ENCODE data around the gene TRIML1. TPM values are rescaled to one million over a fixed set of nuclear protein-coding genes. Genes with fewer than 3 reads are reported as not detected.

The TRIML1 gene
- total RNA-seq, 4 donors from 2014 or later = not detected

DNA sequence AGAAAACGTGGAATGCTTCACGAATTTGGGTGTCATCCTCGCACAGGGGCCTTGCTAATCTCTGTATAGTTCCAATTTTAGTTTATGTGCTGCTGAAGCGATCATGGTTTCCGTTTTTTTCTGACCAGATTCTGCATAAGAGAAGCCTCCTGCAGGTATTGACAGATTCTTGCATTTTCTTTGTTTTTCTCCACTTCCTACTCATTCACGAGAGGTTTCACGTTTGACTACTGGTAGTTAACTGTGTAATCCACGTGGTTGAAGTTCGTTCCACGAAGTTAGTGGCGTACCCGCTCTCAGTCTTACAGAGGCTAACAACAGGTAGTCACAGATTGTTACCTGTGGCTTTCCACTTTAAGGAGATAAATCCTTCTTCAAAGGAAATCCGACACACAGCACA is 17.7 kb upstream of the TRIML1 start:
- no peak overlapping the region for H3K27ac ChIP-seq
- WGBS, 2 donors = 62 to 63% methylated on average over 13 of the region's 13 CpGs
- intact Hi-C loops (cut with DNase I) = no loop called here

DNA sequence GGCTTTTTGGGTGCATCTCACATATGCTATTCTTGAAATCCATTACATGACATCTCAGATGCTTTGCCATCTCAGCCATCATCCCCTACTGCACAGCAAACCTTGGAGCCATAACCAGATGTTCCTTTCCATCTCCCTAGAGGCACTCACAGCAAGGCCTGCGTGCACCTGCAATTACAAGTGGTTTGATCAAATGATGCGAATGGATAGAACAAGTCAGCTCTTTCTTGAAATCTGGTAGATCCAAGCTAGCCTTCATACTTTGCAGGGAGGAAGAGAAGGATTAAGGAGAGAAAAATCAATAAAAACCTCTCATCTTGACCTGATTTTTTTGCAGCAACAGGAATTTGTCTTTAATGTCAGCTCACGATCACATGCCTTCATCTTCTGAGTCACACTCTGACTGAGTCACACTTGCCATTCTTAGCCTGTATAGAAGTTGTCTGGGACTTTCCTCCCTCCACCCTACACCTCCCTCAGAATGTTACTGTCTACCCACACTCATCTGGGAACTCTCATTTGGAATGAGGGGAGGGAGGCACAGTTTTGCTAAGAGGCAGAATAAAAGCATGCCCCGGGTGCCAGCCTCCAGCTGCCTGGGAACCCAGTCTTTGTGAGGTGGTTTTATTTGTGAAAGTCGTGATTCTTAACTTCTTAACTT is 11.9 kb upstream of the TRIML1 start:
- no peak for DNase-seq
- no peaks in the 10 kb centered on the region for H3K36me3 ChIP-seq
- H3K4me3 ChIP-seq = no peak overlapping the region
- H3K27me3 ChIP-seq = no peaks in the 10 kb centered on the region
- no peaks in the 10 kb centered on the region for H3K9me3 ChIP-seq
- WGBS, 2 donors = 39 to 51% methylated on average over 5 of the region's 5 CpGs
- no peak overlapping the region for H3K27ac ChIP-seq
- intact Hi-C loops (cut with DNase I) = no loop called here
- H3K4me1 ChIP-seq = peaks cover 0 to 5% (median 0%) of the 10 kb centered on the region in 3 donors
- TF ChIP-seq, protein P1, sequence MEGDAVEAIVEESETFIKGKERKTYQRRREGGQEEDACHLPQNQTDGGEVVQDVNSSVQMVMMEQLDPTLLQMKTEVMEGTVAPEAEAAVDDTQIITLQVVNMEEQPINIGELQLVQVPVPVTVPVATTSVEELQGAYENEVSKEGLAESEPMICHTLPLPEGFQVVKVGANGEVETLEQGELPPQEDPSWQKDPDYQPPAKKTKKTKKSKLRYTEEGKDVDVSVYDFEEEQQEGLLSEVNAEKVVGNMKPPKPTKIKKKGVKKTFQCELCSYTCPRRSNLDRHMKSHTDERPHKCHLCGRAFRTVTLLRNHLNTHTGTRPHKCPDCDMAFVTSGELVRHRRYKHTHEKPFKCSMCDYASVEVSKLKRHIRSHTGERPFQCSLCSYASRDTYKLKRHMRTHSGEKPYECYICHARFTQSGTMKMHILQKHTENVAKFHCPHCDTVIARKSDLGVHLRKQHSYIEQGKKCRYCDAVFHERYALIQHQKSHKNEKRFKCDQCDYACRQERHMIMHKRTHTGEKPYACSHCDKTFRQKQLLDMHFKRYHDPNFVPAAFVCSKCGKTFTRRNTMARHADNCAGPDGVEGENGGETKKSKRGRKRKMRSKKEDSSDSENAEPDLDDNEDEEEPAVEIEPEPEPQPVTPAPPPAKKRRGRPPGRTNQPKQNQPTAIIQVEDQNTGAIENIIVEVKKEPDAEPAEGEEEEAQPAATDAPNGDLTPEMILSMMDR (IDR thresholded peaks at IDR 0.05) = no peak
- no peak for TF ChIP-seq POLR2A (IDR thresholded peaks at IDR 0.05)

More for the DNA sequence above, 17.7 kb upstream of the TRIML1 start:
- H3K9me3 ChIP-seq = no peaks in the 10 kb centered on the region
- no peaks in the 10 kb centered on the region for H3K36me3 ChIP-seq
- TF ChIP-seq, protein P1 (IDR thresholded peaks at IDR 0.05) = no peak
- no peak for TF ChIP-seq POLR2A (IDR thresholded peaks at IDR 0.05)
- no peaks in the 10 kb centered on the region for H3K27me3 ChIP-seq
- no peaks in the 10 kb centered on the region for H3K4me1 ChIP-seq
- DNase-seq = no peak
- H3K4me3 ChIP-seq = no peak overlapping the region

DNA sequence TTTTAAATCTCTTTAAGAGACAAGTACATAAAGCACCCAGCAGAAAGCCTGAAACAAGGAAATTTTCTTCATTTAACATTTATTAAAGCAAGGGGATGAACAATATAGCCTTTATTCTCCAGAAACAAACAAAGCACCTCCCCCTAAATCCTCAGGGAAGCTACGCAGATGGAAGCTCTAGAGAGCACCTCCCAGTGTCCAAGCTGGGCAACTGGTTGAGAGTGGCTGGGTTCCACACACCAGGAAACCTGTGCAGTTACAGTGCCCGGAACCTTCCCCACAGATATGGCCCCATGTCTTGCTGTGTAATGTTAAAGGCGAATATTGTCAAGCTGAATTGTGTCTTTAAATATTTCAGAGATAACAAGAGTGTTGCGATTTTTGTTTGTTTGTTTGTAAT is 8.9 kb upstream of the TRIML1 start:
- no peak for TF ChIP-seq POLR2A (IDR thresholded peaks at IDR 0.05)
- TF ChIP-seq, protein P1 (IDR thresholded peaks at IDR 0.05) = no peak
- Histone ChIP-seq H3K27me3 (no peaks in the 10 kb centered on the region), H3K4me1 (peaks cover 0 to 5% (median 0%) of the 10 kb centered on the region in 3 donors), H3K27ac (no peak overlapping the region), H3K4me3 (no peak overlapping the region), H3K9me3 (no peaks in the 10 kb centered on the region), H3K36me3 (no peaks in the 10 kb centered on the region)
- no peak for DNase-seq
- 85 to 86% methylated on average over 4 of the region's 4 CpGs for WGBS, 2 donors
- intact Hi-C loops (cut with DNase I) = no loop called here

DNA sequence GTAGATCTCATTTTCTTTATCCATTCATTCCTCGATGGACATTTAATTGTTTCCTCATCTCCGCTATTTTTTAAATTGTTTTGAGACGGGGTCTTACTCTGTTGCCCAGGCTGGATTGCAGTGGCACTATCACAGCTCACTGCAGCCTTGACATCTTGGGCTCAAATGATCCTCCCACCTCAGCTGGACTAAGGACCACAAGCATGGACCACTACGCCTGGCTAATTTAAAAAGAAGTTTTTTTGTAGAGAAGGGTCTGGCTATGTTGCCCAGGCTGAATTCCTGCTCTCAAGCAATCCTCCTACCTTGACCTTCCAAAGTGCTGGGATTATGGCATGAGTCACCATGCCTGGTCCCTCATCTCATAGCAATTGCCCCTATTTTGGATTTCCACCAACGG is 7.0 kb upstream of the TRIML1 start:
- TF ChIP-seq POLR2A (IDR thresholded peaks at IDR 0.05) = no peak
- TF ChIP-seq, protein P1 (IDR thresholded peaks at IDR 0.05) = no peak
- H3K4me3 ChIP-seq = no peak overlapping the region
- no peak for DNase-seq
- no peaks in the 10 kb centered on the region for H3K9me3 ChIP-seq
- H3K36me3 ChIP-seq = no peaks in the 10 kb centered on the region
- peaks cover 0 to 5% (median 0%) of the 10 kb centered on the region in 3 donors for H3K4me1 ChIP-seq
- intact Hi-C loops (cut with DNase I) = no loop called here
- 85 to 89% methylated on average over 5 of the region's 5 CpGs for WGBS, 2 donors
- H3K27me3 ChIP-seq = no peaks in the 10 kb centered on the region
- no peak overlapping the region for H3K27ac ChIP-seq

DNA sequence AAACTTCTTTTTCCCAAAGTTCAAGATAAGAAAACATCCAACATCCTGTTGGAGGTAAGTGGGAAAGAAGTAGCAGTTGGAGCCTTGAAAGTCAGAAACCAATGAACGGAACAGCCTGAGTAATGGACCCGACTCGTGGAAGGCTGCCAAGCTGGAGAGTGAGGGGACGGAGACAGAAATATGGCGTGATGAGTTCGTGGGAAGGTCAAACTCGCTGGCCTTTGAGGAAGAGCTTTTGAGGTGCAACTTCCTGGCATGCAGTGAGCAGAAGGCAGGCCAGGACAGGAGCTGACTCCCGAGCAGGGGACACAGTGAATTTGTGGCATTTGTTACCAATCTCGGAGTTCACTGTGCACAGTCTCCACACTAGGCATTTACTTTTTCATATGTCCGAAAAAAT is 1.0 kb upstream of the TRIML1 start:
- 61 to 64% methylated on average over 10 of the region's 10 CpGs for WGBS, 2 donors
- no peak for DNase-seq

More for the DNA sequence above, 1.0 kb upstream of the TRIML1 start:
- no peak for TF ChIP-seq POLR2A (IDR thresholded peaks at IDR 0.05)
- TF ChIP-seq, protein P1 (IDR thresholded peaks at IDR 0.05) = no peak
- Histone ChIP-seq H3K27me3 (no peaks in the 10 kb centered on the region), H3K4me3 (no peak overlapping the region), H3K27ac (no peak overlapping the region), H3K9me3 (no peaks in the 10 kb centered on the region), H3K36me3 (no peaks in the 10 kb centered on the region), H3K4me1 (no peaks in the 10 kb centered on the region)
- intact Hi-C loops (cut with DNase I) = no loop called here

All from esophagus squamous epithelium (tissue), 5 donors.